Transverse colon (tissue), 4 donors: Measurements from ENCODE around the gene TRIM14. TPM values are rescaled to one million over a fixed set of nuclear protein-coding genes. Genes with fewer than 3 reads are reported as not detected.

Source experiments
- DNase-seq: peaks from one replicate; pipeline ENCODE4 v3.0.0-alpha.2; 2019
- H3K27ac ChIP-seq, 4 donors: fragments of 200-600 bp; sonication (generic); 2 replicates each; pipeline ENCODE4 v1.5.1; 2016 to 2018; ENCODE audit warnings: inconsistent platforms in 4 of 4
- H3K27me3 ChIP-seq: fragments of 200-600 bp; sonication (generic); 2 replicates; pipeline ENCODE4 v1.5.1; 2017; ENCODE audit warnings: inconsistent platforms
- H3K36me3 ChIP-seq, 4 donors: fragments of 200-600 bp; sonication (generic); 2 replicates each; pipeline ENCODE4 v1.5.1; 2017 to 2019; ENCODE audit warnings: inconsistent platforms in 4 of 4
- H3K4me1 ChIP-seq, 4 donors: fragments of 200-600 bp; sonication (generic); 2 replicates each; pipeline ENCODE4 v1.5.1; 2017 to 2020; ENCODE audit warnings: inconsistent platforms in 4 of 4
- H3K4me3 ChIP-seq, 4 donors: fragments of 200-600 bp; sonication (generic); 1 replicate in 1 of 4; 2 replicates in 3 of 4; pipeline versions ENCODE4 v1.5.1 to v1.6.1; 2017 to 2019; ENCODE audit warnings: inconsistent platforms in 4 of 4
- H3K9me3 ChIP-seq, 2 donors: fragments of 200-600 bp; sonication (generic); 2 replicates each; pipeline ENCODE4 v1.5.1; 2017 to 2019; ENCODE audit warnings: inconsistent platforms in 2 of 2
- EP300 ChIP-seq: sonication (generic); formaldehyde crosslinking; IDR thresholded peaks from one replicate; pipeline ENCODE4 v1.6.1; 2017; ENCODE audit warnings: antibody characterized with exemption, low read depth
- POLR2A ChIP-seq: fragments of 450-650 bp; IDR thresholded peaks from one replicate; pipeline ENCODE4 v1.6.1; 2016; ENCODE audit warnings: antibody characterized with exemption, mild to moderate bottlenecking, moderate library complexity
- POLR2AphosphoS5 ChIP-seq, 3 donors: sonication (generic); formaldehyde crosslinking; IDR thresholded peaks; one replicate each; pipeline ENCODE4 v1.6.1; 2016; ENCODE audit warnings: antibody characterized with exemption in 3 of 3
- WGBS, 2 donors: methylation state at CpG; one replicate each; pipeline ENCODE4 v1.1.5; 2018; ENCODE audit warnings: low coverage in 1 of 2; 5-methylcytosine and 5-hydroxymethylcytosine counted together
- in situ Hi-C, 4 donors: fragments of 200-750 bp; cut with MboI; loops; one replicate each; pipeline versions ENCODE4 v1.15.0 to v1.15.1; 2017; ENCODE audit warnings: low sequenced_read_pairs in 3 of 4, low pct_ligation_motif_present in 1 of 4, low pct_unique_long_range_greater_than_20kb in 1 of 4
- intact Hi-C: fragments of 100-400 bp; cut with DNase I; formaldehyde crosslinking; loops from one replicate; pipeline ENCODE4 v1.15.1; 2023; ENCODE audit warnings: low total_unique reads
- total RNA-seq, 4 donors: library from RNA; depleted of rRNA; stranded (reverse); fragments of >200 nt; gene quantifications; one replicate each; pipeline ENCODE4 v1.1.0, GENCODE V29; 2016
- TF ChIP-seq, protein P1 (sequence below), 5 experiments: fragments of 200-600 bp in 3 of 5; fragments of 450-650 bp in 2 of 5; sonication (generic) in 3 of 5; IDR thresholded peaks; 1 replicate in 2 of 5; 2 replicates in 3 of 5; pipeline ENCODE4 v1.5.1; 2016 to 2017; ENCODE audit warnings: antibody characterized with exemption in 5 of 5, inconsistent platforms in 3 of 5, mild to moderate bottlenecking in 2 of 5, moderate library complexity in 1 of 5

The TRIM14 gene
- total RNA-seq, 4 donors from 2014 or later: 28.7 to 58.7 (median 53.8) TPM

DNA sequence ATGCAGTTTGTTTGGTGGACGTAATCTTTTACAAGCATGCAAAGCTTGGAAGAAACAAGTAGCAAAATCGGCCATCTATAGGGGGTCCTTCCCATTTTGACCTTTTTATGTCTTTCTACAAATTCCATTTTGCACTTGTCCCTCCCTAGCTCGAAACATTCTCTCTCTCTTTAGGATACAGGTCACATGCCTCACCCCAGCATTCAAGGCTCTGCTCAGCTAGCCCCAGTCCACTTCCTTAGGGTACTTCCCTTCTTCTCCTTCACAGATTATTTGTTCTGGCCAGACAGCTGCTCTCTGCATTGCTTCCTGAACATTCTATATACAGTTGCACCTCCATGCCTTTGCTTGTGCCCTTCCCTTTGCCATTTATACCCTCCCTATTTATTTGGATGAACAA is 31.7 kb upstream of the TRIM14 start:
- Histone ChIP-seq H3K27me3 (no peaks in the 10 kb centered on the region), H3K4me3 (no peak overlapping the region), H3K9me3 (no peaks in the 10 kb centered on the region), H3K27ac (no peak overlapping the region), H3K36me3 (peaks cover 0 to 5% (median 0%) of the 10 kb centered on the region in 4 donors), H3K4me1 (peaks cover 4 to 15% (median 10%) of the 10 kb centered on the region in 4 donors)
- DNase-seq: no peak
- no peak for TF ChIP-seq POLR2A
- no peak for TF ChIP-seq POLR2AphosphoS5 (IDR thresholded peaks at IDR 0.05)
- intact Hi-C loops (no loop called here), in situ Hi-C loops (no loop called here)
- WGBS, 2 donors: 76 to 100% methylated on average over 3 of the region's 3 CpGs

DNA sequence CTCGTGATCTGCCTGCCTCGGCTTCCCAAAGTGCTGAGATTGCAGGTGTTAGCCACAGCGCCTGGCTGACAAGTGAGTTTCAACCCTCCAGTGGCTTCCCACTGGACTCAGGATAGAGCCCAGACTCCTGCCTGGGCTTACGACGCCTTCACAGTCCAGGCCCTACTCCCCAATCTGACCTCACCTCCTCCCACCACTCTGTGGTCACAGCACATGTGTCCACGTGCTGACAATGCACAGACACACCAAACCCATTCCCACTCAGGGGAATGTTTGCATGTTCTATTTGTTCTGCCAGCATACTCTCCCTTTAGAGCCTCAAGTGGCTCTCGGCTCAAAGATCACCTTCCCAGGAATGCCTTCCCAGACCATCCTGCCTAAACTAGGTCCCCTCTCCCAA is 31.1 kb upstream of the TRIM14 start:
- intact Hi-C loops (no loop called here), in situ Hi-C loops (no loop called here)
- Histone ChIP-seq H3K36me3 (peaks cover 0 to 4% (median 0%) of the 10 kb centered on the region in 4 donors), H3K4me1 (peaks cover 10 to 21% (median 15%) of the 10 kb centered on the region in 4 donors), H3K27me3 (no peaks in the 10 kb centered on the region), H3K27ac (no peak overlapping the region), H3K9me3 (no peaks in the 10 kb centered on the region), H3K4me3 (no peak overlapping the region)
- no peak for TF ChIP-seq POLR2AphosphoS5 (IDR thresholded peaks at IDR 0.05)
- TF ChIP-seq, protein P1, sequence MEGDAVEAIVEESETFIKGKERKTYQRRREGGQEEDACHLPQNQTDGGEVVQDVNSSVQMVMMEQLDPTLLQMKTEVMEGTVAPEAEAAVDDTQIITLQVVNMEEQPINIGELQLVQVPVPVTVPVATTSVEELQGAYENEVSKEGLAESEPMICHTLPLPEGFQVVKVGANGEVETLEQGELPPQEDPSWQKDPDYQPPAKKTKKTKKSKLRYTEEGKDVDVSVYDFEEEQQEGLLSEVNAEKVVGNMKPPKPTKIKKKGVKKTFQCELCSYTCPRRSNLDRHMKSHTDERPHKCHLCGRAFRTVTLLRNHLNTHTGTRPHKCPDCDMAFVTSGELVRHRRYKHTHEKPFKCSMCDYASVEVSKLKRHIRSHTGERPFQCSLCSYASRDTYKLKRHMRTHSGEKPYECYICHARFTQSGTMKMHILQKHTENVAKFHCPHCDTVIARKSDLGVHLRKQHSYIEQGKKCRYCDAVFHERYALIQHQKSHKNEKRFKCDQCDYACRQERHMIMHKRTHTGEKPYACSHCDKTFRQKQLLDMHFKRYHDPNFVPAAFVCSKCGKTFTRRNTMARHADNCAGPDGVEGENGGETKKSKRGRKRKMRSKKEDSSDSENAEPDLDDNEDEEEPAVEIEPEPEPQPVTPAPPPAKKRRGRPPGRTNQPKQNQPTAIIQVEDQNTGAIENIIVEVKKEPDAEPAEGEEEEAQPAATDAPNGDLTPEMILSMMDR (IDR thresholded peaks at IDR 0.05): no peak
- no peak for TF ChIP-seq POLR2A
- no peak for TF ChIP-seq EP300
- WGBS, 2 donors: 62 to 77% methylated on average over 2 to 7 of the region's 7 CpGs
- no peak for DNase-seq

DNA sequence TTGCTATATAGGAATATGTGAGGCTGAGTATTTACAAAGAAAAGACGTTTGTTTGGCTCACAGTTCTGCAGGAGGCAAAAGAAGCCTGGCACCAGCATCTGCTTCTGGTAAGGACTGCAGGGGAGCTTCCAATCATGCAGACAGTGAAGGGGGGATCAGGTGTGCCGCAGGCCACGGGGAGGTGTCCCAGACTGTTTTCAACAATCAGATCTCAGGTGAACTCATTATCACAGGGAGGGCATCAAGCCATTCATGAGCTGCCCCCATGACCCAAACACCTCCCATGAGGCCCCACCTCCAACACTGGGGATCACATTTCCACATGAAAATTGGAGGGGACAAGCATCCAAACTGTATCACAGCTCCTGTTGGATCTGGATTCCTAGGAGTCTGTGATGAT is 30.4 kb upstream of the TRIM14 start:
- Histone ChIP-seq H3K4me1 (peaks cover 16 to 28% (median 22%) of the 10 kb centered on the region in 4 donors), H3K4me3 (no peak overlapping the region), H3K27ac (no peak overlapping the region), H3K36me3 (no peaks in the 10 kb centered on the region), H3K27me3 (no peaks in the 10 kb centered on the region), H3K9me3 (no peaks in the 10 kb centered on the region)
- no peak for DNase-seq
- intact Hi-C loops: no loop called here
- WGBS, 2 donors: 78% methylated on average over 3 of the region's 3 CpGs; no CpG with 5 or more reads in 1 of the 2 donors
- in situ Hi-C loops: no loop called here
- TF ChIP-seq, protein P1 (IDR thresholded peaks at IDR 0.05): no peak
- TF ChIP-seq POLR2A: no peak
- no peak for TF ChIP-seq EP300
- no peak for TF ChIP-seq POLR2AphosphoS5 (IDR thresholded peaks at IDR 0.05)

DNA sequence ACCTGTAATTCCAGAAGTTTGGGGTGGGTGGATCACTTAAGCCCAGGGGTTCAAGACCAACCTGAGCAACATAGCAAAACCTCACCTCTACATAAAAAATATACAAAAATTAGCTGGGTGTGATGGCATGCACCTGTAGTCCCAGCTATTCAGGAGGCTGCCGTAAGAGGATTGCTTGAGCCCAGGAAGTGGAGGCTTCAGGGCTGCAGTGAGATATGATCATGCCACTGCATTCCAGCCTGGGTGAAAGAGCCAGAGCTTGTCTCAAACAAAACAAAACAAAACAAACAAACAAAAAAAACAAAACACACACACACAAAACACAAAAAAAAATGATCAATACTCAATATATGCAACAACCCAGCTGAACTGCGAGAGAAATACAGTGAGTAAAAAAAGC is 29.5 kb upstream of the TRIM14 start:
- TF ChIP-seq POLR2AphosphoS5 (IDR thresholded peaks at IDR 0.05): no peak
- TF ChIP-seq, protein P1 (IDR thresholded peaks at IDR 0.05): no peak
- no peak for TF ChIP-seq EP300
- TF ChIP-seq POLR2A: no peak
- Histone ChIP-seq H3K36me3 (no peaks in the 10 kb centered on the region), H3K27ac (no peak overlapping the region), H3K4me3 (no peak overlapping the region), H3K9me3 (no peaks in the 10 kb centered on the region), H3K4me1 (peaks cover 21 to 36% (median 26%) of the 10 kb centered on the region in 4 donors), H3K27me3 (no peaks in the 10 kb centered on the region)
- DNase-seq: no peak
- intact Hi-C loops (no loop called here), in situ Hi-C loops (no loop called here)
- 81 to 82% methylated on average over 1 to 2 of the region's 2 CpGs for WGBS, 2 donors

DNA sequence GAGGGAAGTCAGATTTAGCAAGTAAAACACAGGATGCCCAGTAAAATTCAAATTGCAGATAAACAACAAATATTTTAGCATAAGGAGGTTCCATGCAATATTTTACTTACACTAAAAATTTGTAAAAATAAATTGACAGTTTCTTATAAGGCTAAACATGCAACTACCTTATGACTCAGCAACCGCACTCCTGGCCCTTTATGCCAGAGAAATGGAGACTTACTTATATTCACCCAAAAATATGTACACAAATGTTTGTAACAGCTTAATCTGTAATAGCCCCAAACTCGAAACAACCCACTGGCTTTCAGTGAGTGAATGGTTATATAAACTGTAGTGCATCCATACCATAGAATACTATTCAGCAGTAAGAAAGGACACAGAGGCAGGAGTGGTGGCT is 28.6 kb upstream of the TRIM14 start:
- no peaks in the 10 kb centered on the region for H3K36me3 ChIP-seq
- H3K27me3 ChIP-seq: no peaks in the 10 kb centered on the region
- intact Hi-C loops (no loop called here), in situ Hi-C loops (no loop called here)
- H3K9me3 ChIP-seq: no peaks in the 10 kb centered on the region
- TF ChIP-seq, protein P1 (IDR thresholded peaks at IDR 0.05): no peak
- no peak for TF ChIP-seq POLR2AphosphoS5 (IDR thresholded peaks at IDR 0.05)
- TF ChIP-seq POLR2A: no peak
- TF ChIP-seq EP300: no peak
- H3K27ac ChIP-seq: peak overlapping the region in 3 of 4 donors; percentile 84 to 86 (median 85)
- 86 to 89% methylated on average over 2 of the region's 2 CpGs for WGBS, 2 donors
- DNase-seq: no peak
- H3K4me3 ChIP-seq: no peak overlapping the region
- H3K4me1 ChIP-seq: peaks cover 28 to 45% (median 34%) of the 10 kb centered on the region in 4 donors
